Body of pancreas (tissue), 4 donors: Measurements from ENCODE around the gene ASB18. TPM values are rescaled to one million over a fixed set of nuclear protein-coding genes. Genes with fewer than 3 reads are reported as not detected.

ENCODE experiments used
- ATAC-seq: fragments of 150-250 bp; one replicate; pipeline ENCODE4 v1.9.1; 2016
- DNase-seq, 4 donors: peaks; one replicate each; pipeline ENCODE4 v3.0.0-alpha.2; 2019
- H3K27ac ChIP-seq, 4 donors: fragments of 200-600 bp; sonication (generic); 1 replicate in 3 of 4; 2 replicates in 1 of 4; pipeline versions ENCODE4 v1.5.1 to v1.6.1; 2016 to 2019; ENCODE audit warnings: mild to moderate bottlenecking in 1 of 4, mixed read lengths in 1 of 4, moderate library complexity in 1 of 4
- H3K27me3 ChIP-seq, 2 donors: fragments of 200-600 bp; sonication (generic); one replicate each; pipeline ENCODE4 v1.6.0; 2016; ENCODE audit warnings: mild to moderate bottlenecking in 1 of 2
- H3K36me3 ChIP-seq, 2 donors: fragments of 200-600 bp; sonication (generic); replicated peaks in 1 of 2; 2 replicates each; pipeline ENCODE4 v1.5.1; 2016; ENCODE audit warnings: low read depth in 2 of 2; ENCODE audit not compliant: insufficient read depth in 1 of 2
- H3K4me1 ChIP-seq: fragments of 200-600 bp; sonication (generic); one replicate; pipeline ENCODE4 v1.6.0; 2016
- H3K4me3 ChIP-seq, 2 donors: fragments of 200-600 bp; sonication (generic); 1 replicate in 1 of 2; 2 replicates in 1 of 2; pipeline ENCODE4 v1.5.1; 2016 to 2019
- H3K9me3 ChIP-seq, 3 donors: fragments of 200-600 bp; sonication (generic); 1 replicate in 2 of 3; 2 replicates in 1 of 3; pipeline ENCODE4 v1.5.1; 2016
- POLR2A ChIP-seq, 3 donors: fragments of 450-650 bp; IDR thresholded peaks; one replicate each; pipeline ENCODE4 v1.6.1; 2016; ENCODE audit warnings: antibody characterized with exemption in 3 of 3, mild to moderate bottlenecking in 2 of 3
- WGBS, 2 donors: methylation state at CpG; one replicate each; pipeline ENCODE4 v1.1.5; 2017; 5-methylcytosine and 5-hydroxymethylcytosine counted together
- intact Hi-C: fragments of 100-400 bp; cut with DNase I; formaldehyde crosslinking; loops from one replicate; pipeline ENCODE4 v1.15.1; 2023
- total RNA-seq, 2 donors: library from RNA; depleted of rRNA; stranded (reverse); fragments of >200 nt; gene quantifications; one replicate each; pipeline ENCODE4 v1.1.0, GENCODE V29; 2016
- TF ChIP-seq, protein P1 (sequence below), 7 experiments: fragments of 450-650 bp in 4 of 7; fragments of 200-600 bp in 3 of 7; sonication (generic) in 3 of 7; IDR thresholded peaks; one replicate each; pipeline ENCODE4 v1.5.1; 2016 to 2019; ENCODE audit warnings: antibody characterized with exemption in 7 of 7

The ASB18 gene
- total RNA-seq, 2 donors from 2014 or later = not detected

DNA sequence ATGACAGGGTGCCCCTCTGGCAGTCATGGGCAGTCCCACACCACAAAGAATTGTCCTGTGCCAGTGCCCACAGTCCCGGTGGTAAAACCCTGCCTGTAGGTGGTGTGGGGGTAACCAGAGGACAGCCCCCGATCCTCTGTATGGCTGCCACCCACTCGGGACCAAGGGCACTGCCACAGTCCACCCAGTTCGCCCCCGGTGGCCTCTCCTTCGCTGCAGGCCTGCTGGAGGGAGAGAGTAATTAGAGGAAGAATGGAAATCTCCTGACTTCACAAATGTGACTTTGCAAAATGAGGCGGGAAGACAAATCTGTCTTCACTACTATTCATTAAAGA, 107.4 kb downstream of the ASB18 start:
- ATAC-seq (no peak), DNase-seq (no peak)
- peaks cover 6% of the 10 kb centered on the region for H3K4me1 ChIP-seq
- H3K27me3 ChIP-seq = peaks cover 0 to 11% of the 10 kb centered on the region in 2 donors
- H3K27ac ChIP-seq = no peak overlapping the region
- TF ChIP-seq, protein P1, sequence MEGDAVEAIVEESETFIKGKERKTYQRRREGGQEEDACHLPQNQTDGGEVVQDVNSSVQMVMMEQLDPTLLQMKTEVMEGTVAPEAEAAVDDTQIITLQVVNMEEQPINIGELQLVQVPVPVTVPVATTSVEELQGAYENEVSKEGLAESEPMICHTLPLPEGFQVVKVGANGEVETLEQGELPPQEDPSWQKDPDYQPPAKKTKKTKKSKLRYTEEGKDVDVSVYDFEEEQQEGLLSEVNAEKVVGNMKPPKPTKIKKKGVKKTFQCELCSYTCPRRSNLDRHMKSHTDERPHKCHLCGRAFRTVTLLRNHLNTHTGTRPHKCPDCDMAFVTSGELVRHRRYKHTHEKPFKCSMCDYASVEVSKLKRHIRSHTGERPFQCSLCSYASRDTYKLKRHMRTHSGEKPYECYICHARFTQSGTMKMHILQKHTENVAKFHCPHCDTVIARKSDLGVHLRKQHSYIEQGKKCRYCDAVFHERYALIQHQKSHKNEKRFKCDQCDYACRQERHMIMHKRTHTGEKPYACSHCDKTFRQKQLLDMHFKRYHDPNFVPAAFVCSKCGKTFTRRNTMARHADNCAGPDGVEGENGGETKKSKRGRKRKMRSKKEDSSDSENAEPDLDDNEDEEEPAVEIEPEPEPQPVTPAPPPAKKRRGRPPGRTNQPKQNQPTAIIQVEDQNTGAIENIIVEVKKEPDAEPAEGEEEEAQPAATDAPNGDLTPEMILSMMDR (IDR thresholded peaks at IDR 0.05) = no peak
- TF ChIP-seq POLR2A (IDR thresholded peaks at IDR 0.05) = no peak
- intact Hi-C loops = no loop called here
- WGBS, 2 donors = 63 to 72% methylated on average over 6 to 7 of the region's 7 CpGs
- no peaks in the 10 kb centered on the region for H3K36me3 ChIP-seq
- H3K9me3 ChIP-seq = peaks cover 0 to 6% (median 0%) of the 10 kb centered on the region in 3 donors
- no peak overlapping the region for H3K4me3 ChIP-seq

DNA sequence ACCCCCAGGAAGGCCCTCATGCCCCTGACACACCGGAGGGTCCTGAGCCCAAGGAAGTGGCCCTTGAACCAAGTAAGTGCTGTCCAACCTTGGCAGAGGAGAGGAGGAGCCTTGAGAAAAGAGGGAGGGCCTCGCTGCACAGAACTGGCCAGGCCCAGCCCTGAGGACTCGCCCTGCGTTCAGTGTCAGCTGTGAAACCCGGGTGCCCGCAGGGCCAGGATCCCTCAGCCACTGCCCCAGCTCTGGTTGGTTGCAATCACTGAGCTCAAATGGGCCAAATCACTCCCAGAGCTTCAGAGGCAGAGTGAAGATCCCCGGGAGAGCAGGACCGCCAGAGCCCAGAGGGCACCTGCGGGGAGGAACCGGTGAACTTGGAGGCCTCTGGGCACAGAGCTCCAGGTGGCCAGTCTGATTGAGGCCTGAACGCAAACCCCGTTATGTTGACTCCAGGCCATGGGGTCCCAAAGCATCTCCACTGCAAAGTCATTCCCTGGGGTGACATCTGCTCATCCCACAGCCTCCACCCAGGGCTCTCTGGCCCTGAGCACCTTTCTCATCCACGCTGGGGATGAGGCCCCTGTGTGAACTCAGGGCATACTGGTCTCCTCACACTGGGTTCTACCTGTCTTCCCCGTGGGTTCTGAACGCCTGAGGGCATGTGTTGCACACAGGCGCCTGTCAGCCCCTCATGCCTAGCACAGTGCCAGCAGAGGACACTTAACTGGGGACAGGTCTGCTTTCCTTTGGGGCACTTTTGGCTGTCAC, 107.9 kb downstream of the ASB18 start:
- intact Hi-C loops = no loop called here
- Histone ChIP-seq H3K9me3 (peaks cover 0 to 12% (median 0%) of the 10 kb centered on the region in 3 donors), H3K27me3 (peaks cover 0 to 11% of the 10 kb centered on the region in 2 donors), H3K36me3 (no peaks in the 10 kb centered on the region), H3K27ac (no peak overlapping the region), H3K4me1 (peaks cover 6% of the 10 kb centered on the region), H3K4me3 (no peak overlapping the region)
- WGBS, 2 donors = 74 to 80% methylated on average over 3 to 16 of the region's 16 CpGs
- no peak for DNase-seq
- TF ChIP-seq, protein P1 (IDR thresholded peaks at IDR 0.05) = no peak
- TF ChIP-seq POLR2A (IDR thresholded peaks at IDR 0.05) = no peak
- ATAC-seq = no peak

DNA sequence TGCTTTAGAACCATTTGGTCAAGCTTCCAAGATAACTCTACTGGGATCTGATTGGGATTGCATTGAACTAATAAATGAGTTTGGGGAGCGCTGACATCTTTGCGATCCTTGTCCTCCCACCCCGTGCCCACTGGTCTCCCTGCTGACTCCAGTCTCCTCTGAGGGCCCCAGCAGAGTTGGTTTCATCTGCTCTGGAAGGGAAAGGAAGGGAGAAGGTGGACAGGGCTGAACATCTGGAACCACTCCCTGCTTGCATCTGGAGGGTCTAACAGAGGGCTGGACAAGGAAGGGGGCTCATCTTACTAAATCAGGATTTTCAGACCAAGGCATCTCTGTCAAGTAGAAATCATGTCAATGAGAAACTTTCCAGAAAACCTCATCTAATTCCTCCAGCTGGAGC, 108.8 kb downstream of the ASB18 start:
- ATAC-seq (no peak), DNase-seq (no peak)
- TF ChIP-seq POLR2A (IDR thresholded peaks at IDR 0.05) = no peak
- TF ChIP-seq, protein P1 (IDR thresholded peaks at IDR 0.05) = no peak
- Histone ChIP-seq H3K9me3 (peaks cover 0 to 16% (median 0%) of the 10 kb centered on the region in 3 donors), H3K4me3 (no peak overlapping the region), H3K36me3 (no peaks in the 10 kb centered on the region), H3K4me1 (peaks cover 6% of the 10 kb centered on the region), H3K27ac (no peak overlapping the region), H3K27me3 (peaks cover 0 to 5% of the 10 kb centered on the region in 2 donors)
- WGBS, 2 donors = 69 to 75% methylated on average over 3 of the region's 3 CpGs
- intact Hi-C loops = no loop called here

DNA sequence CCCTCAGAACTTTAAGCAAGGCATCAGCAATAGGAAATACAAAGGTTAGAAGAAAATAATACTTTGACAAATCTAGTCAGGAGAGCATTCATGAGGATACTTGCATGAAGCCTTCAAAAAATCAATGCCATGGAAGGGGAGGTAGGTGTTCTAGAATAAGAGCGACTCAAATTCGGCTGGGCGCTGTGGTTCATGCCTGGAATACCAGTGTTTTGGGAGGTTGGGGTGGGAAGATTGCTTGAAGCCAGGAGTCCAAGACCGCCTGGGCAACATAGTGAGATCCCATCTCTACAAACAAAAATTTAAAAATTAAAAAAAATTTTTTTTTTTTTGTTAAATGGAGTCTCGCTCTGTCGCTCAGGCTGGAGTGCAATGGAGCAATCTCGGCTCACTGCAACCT, 117.8 kb downstream of the ASB18 start:
- ATAC-seq (no peak), DNase-seq (no peak)
- intact Hi-C loops = no loop called here
- Histone ChIP-seq H3K27ac (no peak overlapping the region), H3K36me3 (no peaks in the 10 kb centered on the region), H3K4me1 (no peaks in the 10 kb centered on the region), H3K9me3 (peaks cover 0 to 5% (median 0%) of the 10 kb centered on the region in 3 donors), H3K4me3 (no peak overlapping the region), H3K27me3 (no peaks in the 10 kb centered on the region)
- 88 to 90% methylated on average over 7 of the region's 7 CpGs for WGBS, 2 donors
- TF ChIP-seq, protein P1 (IDR thresholded peaks at IDR 0.05) = no peak
- no peak for TF ChIP-seq POLR2A (IDR thresholded peaks at IDR 0.05)

DNA sequence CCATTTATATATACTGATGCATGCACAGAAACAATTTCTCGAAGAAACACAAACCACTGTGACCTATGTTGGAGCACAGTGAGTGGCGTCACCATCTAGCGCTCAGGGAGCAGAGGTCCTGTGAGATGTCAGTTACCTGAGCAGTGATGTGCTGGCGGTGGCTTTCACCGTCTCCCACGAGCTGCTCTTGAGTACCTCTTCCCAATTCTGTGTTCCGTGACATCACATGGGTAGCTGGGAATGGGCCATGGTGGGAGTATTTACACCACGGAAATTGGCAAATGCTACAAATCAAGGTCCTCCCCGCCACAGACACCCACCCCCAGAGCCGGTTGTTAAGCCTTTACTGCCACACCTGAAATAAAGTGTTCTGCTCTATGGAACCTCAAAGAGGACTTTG, 120.4 kb downstream of the ASB18 start:
- TF ChIP-seq, protein P1 (IDR thresholded peaks at IDR 0.05) = no peak
- Histone ChIP-seq H3K27me3 (no peaks in the 10 kb centered on the region), H3K4me3 (no peak overlapping the region), H3K9me3 (no peaks in the 10 kb centered on the region), H3K4me1 (no peaks in the 10 kb centered on the region), H3K36me3 (no peaks in the 10 kb centered on the region), H3K27ac (no peak overlapping the region)
- 86 to 88% methylated on average over 10 of the region's 10 CpGs for WGBS, 2 donors
- intact Hi-C loops = no loop called here
- no peak for DNase-seq
- no peak for ATAC-seq
